A673 (cell line): Measurements from ENCODE around the gene MAGEB4. TPM values are rescaled to one million over a fixed set of nuclear protein-coding genes. Genes with fewer than 3 reads are reported as not detected.

ENCODE experiments used
- BruUV-seq: library from RNA; stranded (reverse); fragments of 400-500 nt; replicated peaks from 2 replicates; lab custom pipeline; 2021; lab: Mats Ljungman, UMichigan
- CTCF ChIA-PET: fragments of 300-600 bp; sonication (Branson Sonifier 250); formaldehyde crosslinking; loops from one replicate; lab custom pipeline; 2022; ENCODE audit warnings: antibody characterized with exemption; lab: Charles Lee
- POLR2A ChIA-PET: fragments of 300-600 bp; sonication (Branson Sonifier 250); formaldehyde crosslinking; loops from one replicate; lab custom pipeline; 2022; ENCODE audit warnings: antibody characterized with exemption; ENCODE audit not compliant: low non-redundant PET; lab: Charles Lee
- DNase-seq: peaks from one replicate; pipeline ENCODE4 v3.0.0-alpha.2; 2015; ENCODE audit warnings: low spot score
- H3K27ac ChIP-seq: fragments of 200-600 bp; sonication (generic); 2 replicates; pipeline ENCODE4 v1.5.1; 2016; ENCODE audit warnings: mixed run types, low read depth, mild to moderate bottlenecking, mixed read lengths, antibody characterized with exemption, low read length; ENCODE audit not compliant: poor library complexity, severe bottlenecking
- H3K27me3 ChIP-seq: fragments of 200-600 bp; sonication (generic); replicated peaks from 2 replicates; pipeline ENCODE4 v1.6.1; 2017; ENCODE audit warnings: mixed run types, low read depth, mild to moderate bottlenecking, mixed read lengths, antibody characterized with exemption, low read length; ENCODE audit not compliant: insufficient read depth, poor library complexity
- H3K36me3 ChIP-seq: fragments of 200-600 bp; sonication (generic); 2 replicates; pipeline ENCODE4 v1.6.1; 2016; ENCODE audit warnings: mixed run types, mild to moderate bottlenecking, mixed read lengths, antibody characterized with exemption, low read length; ENCODE audit not compliant: insufficient read depth, poor library complexity, severe bottlenecking
- H3K4me1 ChIP-seq: fragments of 200-600 bp; sonication (generic); 2 replicates; pipeline ENCODE4 v1.6.1; 2017; ENCODE audit warnings: mixed run types, mild to moderate bottlenecking, mixed read lengths, antibody characterized with exemption, low read length; ENCODE audit not compliant: insufficient read depth, poor library complexity, severe bottlenecking
- H3K4me3 ChIP-seq: fragments of 200-600 bp; sonication (generic); 2 replicates; pipeline ENCODE4 v1.5.1; 2016; ENCODE audit warnings: low read depth, mixed run types, mild to moderate bottlenecking, mixed read lengths, low read length; ENCODE audit not compliant: poor library complexity, severe bottlenecking
- H3K9me3 ChIP-seq: fragments of 200-600 bp; sonication (generic); 2 replicates; pipeline ENCODE4 v1.6.1; 2016; ENCODE audit warnings: mixed run types, low read depth, mild to moderate bottlenecking, mixed read lengths, antibody characterized with exemption, low read length; ENCODE audit not compliant: poor library complexity, severe bottlenecking
- CTCF ChIP-seq: fragments of 300-800, 200-600 bp; sonication (generic); conservative IDR thresholded peaks from 2 replicates; pipeline ENCODE4 v1.5.1; 2017; ENCODE audit warnings: low read depth, mild to moderate bottlenecking, antibody characterized with exemption, low read length, moderate library complexity, mixed read lengths
- EZH2 ChIP-seq: fragments of 200-600 bp; sonication (generic); IDR thresholded peaks from 2 replicates; pipeline ENCODE4 v1.6.1; 2017; ENCODE audit warnings: borderline replicate concordance, low read depth, mild to moderate bottlenecking, mixed read lengths, antibody characterized with exemption, low read length; ENCODE audit not compliant: poor library complexity, severe bottlenecking
- intact Hi-C: fragments of 100-400 bp; cut with micrococcal nuclease; formaldehyde crosslinking; loops from one replicate; pipeline ENCODE4 v1.10.0; 2022; ENCODE audit not compliant: unreplicated experiment
- total RNA-seq: library from RNA; stranded (reverse); gene quantifications from 2 replicates; pipeline ENCODE4 v1.2.3, GENCODE V29; 2021

MAGEB4 gene
- total RNA-seq, 1 experiment from 2014 or later = not detected

GRCh38 chrX:30219372-30219771 lies 22.4 kb upstream of the MAGEB4 start:
- no peak overlapping the region for H3K4me3 ChIP-seq
- no TSS peak for BruUV-seq
- intact Hi-C loops = no loop called here
- H3K27ac ChIP-seq = no peak overlapping the region
- no peak for DNase-seq
- H3K27me3 ChIP-seq = no peaks in the 10 kb centered on the region
- no peaks in the 10 kb centered on the region for H3K36me3 ChIP-seq
- peaks cover 3% of the 10 kb centered on the region for H3K4me1 ChIP-seq
- CTCF ChIA-PET = no interaction called here
- TF ChIP-seq EZH2 = no peak
- TF ChIP-seq CTCF = no peak
- H3K9me3 ChIP-seq = no peaks in the 10 kb centered on the region
- POLR2A ChIA-PET = no interaction called here

GRCh38 chrX:30220661-30221060 lies 21.1 kb upstream of the MAGEB4 start:
- POLR2A ChIA-PET = no interaction called here
- CTCF ChIA-PET = no interaction called here
- no peaks in the 10 kb centered on the region for H3K36me3 ChIP-seq
- intact Hi-C loops = loop anchor here (2.0 kb wide), 1 partner anchor 78 kb away; no protein-coding TSS in a partner anchor
- no peak overlapping the region for H3K27ac ChIP-seq
- H3K4me1 ChIP-seq = peaks cover 3% of the 10 kb centered on the region
- H3K27me3 ChIP-seq = no peaks in the 10 kb centered on the region
- no TSS peak for BruUV-seq
- DNase-seq = peak; percentile 87
- no peaks in the 10 kb centered on the region for H3K9me3 ChIP-seq
- TF ChIP-seq EZH2 = no peak
- H3K4me3 ChIP-seq = no peak overlapping the region

DNA sequence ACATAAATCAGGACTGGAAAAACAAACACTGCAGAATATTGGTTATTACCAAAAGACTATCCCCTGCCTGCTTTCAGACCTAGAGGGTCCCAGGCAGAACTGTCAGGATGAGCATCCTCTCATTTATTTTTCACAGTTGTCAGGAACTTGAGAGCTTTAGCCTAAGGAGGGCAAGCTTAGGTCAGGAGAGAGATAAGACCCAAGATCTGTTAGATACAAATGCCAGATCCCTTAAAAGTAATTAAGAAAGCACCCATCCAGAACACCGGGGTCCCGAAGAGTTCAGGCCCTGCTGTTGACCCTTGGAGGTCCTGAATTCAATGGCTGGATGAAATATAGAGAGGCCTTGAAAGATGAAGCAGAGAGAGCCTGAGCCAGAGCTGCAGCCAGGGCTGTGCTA lies 17.3 kb upstream of the MAGEB4 start:
- POLR2A ChIA-PET = no interaction called here
- DNase-seq = no peak
- intact Hi-C loops = no loop called here
- no peak overlapping the region for H3K27ac ChIP-seq
- no peak overlapping the region for H3K4me3 ChIP-seq
- H3K4me1 ChIP-seq = peaks cover 3% of the 10 kb centered on the region
- BruUV-seq = no TSS peak
- no peak for TF ChIP-seq CTCF
- CTCF ChIA-PET = no interaction called here
- H3K9me3 ChIP-seq = no peaks in the 10 kb centered on the region
- H3K36me3 ChIP-seq = no peaks in the 10 kb centered on the region
- H3K27me3 ChIP-seq = no peaks in the 10 kb centered on the region

GRCh38 chrX:30228526-30228925 lies 13.3 kb upstream of the MAGEB4 start:
- BruUV-seq = no TSS peak
- no peak overlapping the region for H3K27ac ChIP-seq
- H3K36me3 ChIP-seq = no peaks in the 10 kb centered on the region
- H3K9me3 ChIP-seq = no peaks in the 10 kb centered on the region
- ChIA-PET CTCF (no interaction called here), POLR2A (no interaction called here)
- H3K4me1 ChIP-seq = no peaks in the 10 kb centered on the region
- intact Hi-C loops = no loop called here
- no peaks in the 10 kb centered on the region for H3K27me3 ChIP-seq
- peak; percentile 44 for DNase-seq
- H3K4me3 ChIP-seq = no peak overlapping the region
- TF ChIP-seq CTCF (no peak), EZH2 (no peak)
